ENCODE data around the gene PCSK5.

The PCSK5 gene

DNA sequence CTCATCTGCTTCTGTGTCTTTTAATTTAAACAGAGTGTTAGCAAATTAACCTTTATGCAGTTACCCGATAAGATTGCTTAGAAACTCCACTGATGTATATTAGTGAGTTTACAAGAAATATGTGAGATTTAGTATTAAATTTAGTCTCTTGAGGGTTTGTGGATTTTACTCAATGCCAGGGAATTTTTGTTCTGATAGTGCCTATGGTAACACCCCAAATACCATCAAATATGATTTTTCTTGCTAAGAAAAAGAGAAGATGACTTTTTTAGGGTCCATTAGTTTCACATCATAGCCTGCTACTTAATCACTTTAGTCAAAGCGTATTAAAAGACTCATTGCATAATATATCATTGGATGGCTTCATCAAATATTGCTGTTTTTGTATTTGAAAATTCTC, 224.9 kb downstream of the PCSK5 start:
- Histone ChIP-seq H3K27me3 (no peaks in the 10 kb centered on the region), H3K9me3 (no peaks in the 10 kb centered on the region), H3K4me1 (ENCODE audit: control insufficient read depth in 1 of 2, insufficient read depth in 1 of 2, low read depth in 1 of 2, low read length in 1 of 2) (peaks cover 14 to 19% of the 10 kb centered on the region in 2 experiments), H3K36me3 (no peaks in the 10 kb centered on the region), H3K27ac (no peak overlapping the region), H3K4me3 (ENCODE audit: low read depth in 1 of 2, low read length in 1 of 2) (no peak overlapping the region)
- no peak for TF ChIP-seq CTCF (IDR thresholded peaks at IDR 0.05)

DNA sequence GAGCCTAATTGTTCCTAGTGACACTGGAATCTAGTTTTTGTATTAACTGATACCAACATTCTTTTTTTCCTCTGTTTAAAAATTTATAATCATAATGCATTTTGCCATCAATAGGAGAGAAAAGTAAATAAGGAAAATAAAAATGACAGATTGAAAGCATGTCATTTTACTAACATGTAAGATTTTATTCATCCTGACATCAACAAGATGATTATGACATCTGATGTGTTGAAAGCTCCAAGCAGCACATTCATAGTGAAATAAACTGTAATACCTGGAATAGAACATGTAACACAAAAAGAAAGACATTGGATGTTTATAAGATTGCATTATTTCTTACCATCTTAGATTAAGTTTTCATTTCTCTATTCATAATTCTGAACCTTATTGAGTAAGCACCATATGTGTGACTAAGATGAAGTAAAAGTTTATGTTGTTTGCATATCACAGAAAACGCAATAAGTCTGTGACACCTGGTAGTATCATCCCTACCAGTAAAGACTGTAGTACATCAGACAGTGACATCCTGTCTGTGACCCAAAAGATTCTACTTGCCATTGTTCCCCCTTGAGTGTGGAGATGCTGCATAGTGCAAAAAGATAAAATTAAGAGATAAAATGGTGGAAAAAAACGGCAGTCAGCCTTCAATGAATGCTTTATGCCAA, 225.6 kb downstream of the PCSK5 start:
- H3K4me1 ChIP-seq (ENCODE audit: control insufficient read depth in 1 of 2, insufficient read depth in 1 of 2, low read depth in 1 of 2, low read length in 1 of 2) = peaks cover 14 to 19% of the 10 kb centered on the region in 2 experiments
- no peaks in the 10 kb centered on the region for H3K27me3 ChIP-seq
- H3K36me3 ChIP-seq = no peaks in the 10 kb centered on the region
- H3K27ac ChIP-seq = no peak overlapping the region
- H3K9me3 ChIP-seq = no peaks in the 10 kb centered on the region
- TF ChIP-seq CTCF (IDR thresholded peaks at IDR 0.05) = no peak
- no peak overlapping the region for H3K4me3 ChIP-seq (ENCODE audit: low read depth in 1 of 2, low read length in 1 of 2)

GRCh38 chr9:76116913-76117312, 226.4 kb downstream of the PCSK5 start:
- no peak for TF ChIP-seq CTCF (IDR thresholded peaks at IDR 0.05)

GRCh38 chr9:76127637-76128036, 237.2 kb downstream of the PCSK5 start:
- no peak for TF ChIP-seq CTCF (IDR thresholded peaks at IDR 0.05)
- Histone ChIP-seq H3K4me3 (ENCODE audit: low read depth in 1 of 2, low read length in 1 of 2) (no peak overlapping the region), H3K4me1 (ENCODE audit: control insufficient read depth in 1 of 2, insufficient read depth in 1 of 2, low read depth in 1 of 2, low read length in 1 of 2) (no peaks in the 10 kb centered on the region), H3K9me3 (no peaks in the 10 kb centered on the region), H3K27me3 (no peaks in the 10 kb centered on the region), H3K27ac (no peak overlapping the region), H3K36me3 (no peaks in the 10 kb centered on the region)

More at GRCh38 chr9:76116913-76117312, 226.4 kb downstream of the PCSK5 start:
- no peaks in the 10 kb centered on the region for H3K9me3 ChIP-seq
- peaks cover 14 to 19% of the 10 kb centered on the region in 2 experiments for H3K4me1 ChIP-seq (ENCODE audit: control insufficient read depth in 1 of 2, insufficient read depth in 1 of 2, low read depth in 1 of 2, low read length in 1 of 2)
- peak overlapping the region; percentile 55 for H3K27ac ChIP-seq
- no peaks in the 10 kb centered on the region for H3K36me3 ChIP-seq
- H3K4me3 ChIP-seq (ENCODE audit: low read depth in 1 of 2, low read length in 1 of 2) = no peak overlapping the region
- no peaks in the 10 kb centered on the region for H3K27me3 ChIP-seq

- no peak overlapping the region for H3K27ac ChIP-seq
- H3K4me1 ChIP-seq (ENCODE audit: control insufficient read depth in 1 of 2, insufficient read depth in 1 of 2, low read depth in 1 of 2, low read length in 1 of 2) = no peaks in the 10 kb centered on the region
- no peaks in the 10 kb centered on the region for H3K9me3 ChIP-seq
- H3K27me3 ChIP-seq = no peaks in the 10 kb centered on the region
- no peaks in the 10 kb centered on the region for H3K36me3 ChIP-seq
- no peak overlapping the region for H3K4me3 ChIP-seq (ENCODE audit: low read depth in 1 of 2, low read length in 1 of 2)
- no peak for TF ChIP-seq CTCF (IDR thresholded peaks at IDR 0.05)
Observed at GRCh38 chr9:76135902-76136301, 245.4 kb downstream of the PCSK5 start.
